Neural progenitor cell (in vitro differentiated cells): ENCODE data around the gene BRCA1.
"Not testable (repeated sequence)": the region's sequence is repeated elsewhere in the genome, so short reads cannot be mapped to it uniquely, and the experiment has no call there.

Experiments used
- CTCF ChIP-seq: fragments of 200-600 bp; sonication (generic); IDR thresholded peaks from 2 replicates; pipeline ENCODE4 v1.5.1; 2017; ENCODE audit warnings: antibody characterized with exemption, mild to moderate bottlenecking
- EZH2 ChIP-seq: fragments of 200-600 bp; sonication (generic); IDR thresholded peaks from 2 replicates; pipeline ENCODE4 v1.6.1; 2017; ENCODE audit warnings: antibody characterized with exemption, mild to moderate bottlenecking, moderate library complexity
- EZH2phosphoT487 ChIP-seq: fragments of 200-600 bp; sonication (generic); IDR thresholded peaks from 2 replicates; pipeline ENCODE4 v1.6.1; 2017; ENCODE audit warnings: antibody characterized with exemption

- TF ChIP-seq EZH2, CTCF, EZH2phosphoT487: not testable (repeated sequence)
Measured at GRCh38 chr17:43136574-43136973, 11.4 kb upstream of the BRCA1 start.
